BLaER1 treated with 17β-estradiol and CSF1 and Interleukin-3, amounts not matched to agents 10 nM and 100 nM (cell line): Measurements from ENCODE around the gene FGF23.
A peak's percentile ranks its signal among the peaks of the same experiment; 100 is the strongest.

ENCODE experiments used
- H3K27ac ChIP-seq, 11 experiments: shearing (Covaris generic); formaldehyde crosslinking; 2 replicates each; pipeline ENCODE4 v1.8.1; 2022
- H3K27me3 ChIP-seq, 11 experiments: shearing (Covaris generic); formaldehyde crosslinking; 2 replicates each; pipeline ENCODE4 v1.8.1; 2022
- H3K36me3 ChIP-seq, 11 experiments: shearing (Covaris generic); formaldehyde crosslinking; 2 replicates each; pipeline ENCODE4 v1.8.1; 2022
- H3K4me1 ChIP-seq, 10 experiments: shearing (Covaris generic); formaldehyde crosslinking; 2 replicates each; pipeline ENCODE4 v1.8.1; 2022
- H3K4me2 ChIP-seq, 11 experiments: shearing (Covaris generic); formaldehyde crosslinking; 2 replicates each; pipeline ENCODE4 v1.8.1; 2022
- H3K4me3 ChIP-seq, 10 experiments: shearing (Covaris generic); formaldehyde crosslinking; 2 replicates each; pipeline ENCODE4 v1.8.1; 2022
- H3K9ac ChIP-seq, 11 experiments: shearing (Covaris generic); formaldehyde crosslinking; 2 replicates each; pipeline ENCODE4 v1.8.1; 2022
- H3K9me3 ChIP-seq, 11 experiments: shearing (Covaris generic); formaldehyde crosslinking; replicated peaks in 1 of 11; 2 replicates each; pipeline ENCODE4 v1.8.1; 2022
- H4K20me1 ChIP-seq, 11 experiments: shearing (Covaris generic); formaldehyde crosslinking; 2 replicates each; pipeline ENCODE4 v1.8.1; 2022
- Cebpa-rat ChIP-seq, 11 experiments: shearing (Covaris generic); IDR thresholded peaks; 2 replicates each; pipeline ENCODE4 v1.8.1; 2022

The FGF23 gene

DNA sequence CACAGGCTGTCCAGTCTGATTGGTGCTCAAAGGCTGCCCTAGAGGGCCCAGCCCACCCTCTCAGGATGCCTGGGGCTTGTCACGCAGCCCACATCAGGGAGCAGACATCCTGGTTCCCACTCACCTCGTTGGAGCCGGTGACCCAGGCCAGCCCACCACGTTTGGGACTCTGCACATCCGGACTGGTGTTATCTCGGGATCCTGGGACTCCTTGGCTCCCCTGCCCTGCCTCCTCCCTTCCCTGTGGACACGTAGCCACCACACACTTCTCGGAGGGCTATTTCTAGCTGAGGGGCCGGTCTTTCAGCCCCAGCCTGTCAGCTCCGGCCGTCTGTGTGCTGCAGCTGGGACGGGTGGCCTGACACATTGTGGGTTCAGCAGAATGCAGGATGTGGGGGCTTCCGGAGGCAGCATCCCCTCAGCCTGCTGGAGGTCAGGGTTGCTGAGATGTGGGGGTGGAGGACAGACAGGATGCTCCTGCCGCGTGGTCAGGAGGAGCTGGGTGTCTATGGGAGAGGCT lies 12.8 kb upstream of the FGF23 start:
- Histone ChIP-seq H4K20me1 (no peaks in the 10 kb centered on the region), H3K27ac (peak overlapping the region in 9 of 11 experiments; percentile 52 to 78 (median 74); a peak in 17 of 22 replicates), H3K36me3 (no peaks in the 10 kb centered on the region), H3K9me3 (no peaks in the 10 kb centered on the region), H3K4me2 (peak overlapping the region; percentile 68 to 94 (median 85)), H3K4me1 (peaks cover 14 to 53% (median 39%) of the 10 kb centered on the region in 10 experiments), H3K27me3 (no peaks in the 10 kb centered on the region), H3K4me3 (peak overlapping the region in 8 of 10 experiments; percentile 9 to 57 (median 39); a peak in 10 of 20 replicates), H3K9ac (peak overlapping the region in 9 of 11 experiments; percentile 36 to 72 (median 69); a peak in 17 of 22 replicates)
- no peak for TF ChIP-seq Cebpa-rat (IDR thresholded peaks at IDR 0.05)

DNA sequence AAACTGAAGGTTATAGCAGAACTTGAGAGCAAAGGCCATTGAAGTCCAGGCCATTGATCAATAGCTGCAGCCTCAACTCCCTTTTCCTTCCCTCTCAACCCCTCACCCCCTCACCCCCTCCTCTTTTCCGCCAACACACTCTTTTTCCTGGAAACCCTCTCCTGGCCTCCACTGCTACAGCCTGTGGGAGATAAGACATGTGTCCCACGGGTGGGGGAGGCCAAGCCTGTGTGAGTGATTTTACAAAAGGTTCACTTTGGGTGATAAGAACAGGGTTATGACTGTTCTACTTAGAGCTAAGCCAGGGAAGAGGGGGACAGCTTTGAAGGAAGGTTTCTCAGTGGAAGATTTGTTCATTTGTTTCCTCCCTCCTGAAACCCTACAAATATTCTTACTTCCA lies 9.2 kb upstream of the FGF23 start:
- Histone ChIP-seq H3K4me1 (peaks cover 14 to 51% (median 40%) of the 10 kb centered on the region in 10 experiments), H3K9ac (no peak overlapping the region), H3K4me2 (peak overlapping the region in 2 of 11 experiments; percentile 10 to 12; a peak in 2 of 22 replicates), H3K9me3 (no peaks in the 10 kb centered on the region), H3K27ac (no peak overlapping the region; a peak in 1 of 22 replicates), H3K27me3 (no peaks in the 10 kb centered on the region), H4K20me1 (no peaks in the 10 kb centered on the region), H3K4me3 (no peak overlapping the region), H3K36me3 (no peaks in the 10 kb centered on the region)
- no peak for TF ChIP-seq Cebpa-rat (IDR thresholded peaks at IDR 0.05)

DNA sequence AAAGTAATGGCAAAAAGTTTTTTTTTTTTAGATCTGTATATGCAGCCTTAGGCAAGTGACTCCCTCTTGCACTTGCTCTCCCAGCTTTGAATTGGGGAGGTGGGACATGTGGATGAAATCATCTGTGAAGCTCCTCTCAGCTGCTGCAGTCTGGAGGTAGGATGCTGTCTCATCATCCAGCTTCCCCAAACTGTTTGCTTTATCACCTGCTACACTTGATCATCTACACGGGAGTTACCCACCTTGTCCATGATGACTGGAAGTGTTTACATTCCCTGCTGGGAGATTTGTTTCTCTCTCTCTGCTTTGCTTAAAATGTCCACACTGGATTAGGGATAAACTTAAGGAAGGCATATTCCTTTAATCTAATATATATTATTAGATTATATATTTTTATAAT lies 8.5 kb upstream of the FGF23 start:
- Histone ChIP-seq H4K20me1 (no peaks in the 10 kb centered on the region), H3K27me3 (no peaks in the 10 kb centered on the region), H3K9me3 (no peaks in the 10 kb centered on the region), H3K27ac (no peak overlapping the region), H3K9ac (no peak overlapping the region), H3K36me3 (no peaks in the 10 kb centered on the region), H3K4me1 (peaks cover 10 to 52% (median 38%) of the 10 kb centered on the region in 10 experiments), H3K4me3 (no peak overlapping the region), H3K4me2 (no peak overlapping the region)
- TF ChIP-seq Cebpa-rat (IDR thresholded peaks at IDR 0.05) = no peak

GRCh38 chr12:4387607-4388006 lies 8.1 kb upstream of the FGF23 start:
- H3K36me3 ChIP-seq = no peaks in the 10 kb centered on the region
- TF ChIP-seq Cebpa-rat (IDR thresholded peaks at IDR 0.05) = no peak
- no peak overlapping the region for H3K27ac ChIP-seq
- no peak overlapping the region for H3K9ac ChIP-seq
- H3K4me1 ChIP-seq = peaks cover 6 to 48% (median 33%) of the 10 kb centered on the region in 10 experiments
- H3K4me3 ChIP-seq = no peak overlapping the region
- H3K4me2 ChIP-seq = no peak overlapping the region
- no peaks in the 10 kb centered on the region for H3K9me3 ChIP-seq
- H4K20me1 ChIP-seq = no peaks in the 10 kb centered on the region
- H3K27me3 ChIP-seq = no peaks in the 10 kb centered on the region

- no peaks in the 10 kb centered on the region for H4K20me1 ChIP-seq
- H3K4me2 ChIP-seq = no peak overlapping the region
- no peak overlapping the region for H3K4me3 ChIP-seq
- no peak overlapping the region for H3K27ac ChIP-seq
- H3K27me3 ChIP-seq = no peaks in the 10 kb centered on the region
- peaks cover 0 to 40% (median 25%) of the 10 kb centered on the region in 10 experiments; a peak in 18 of 20 replicates for H3K4me1 ChIP-seq
- no peak overlapping the region for H3K9ac ChIP-seq
- no peak for TF ChIP-seq Cebpa-rat (IDR thresholded peaks at IDR 0.05)
- H3K9me3 ChIP-seq = no peaks in the 10 kb centered on the region
- no peaks in the 10 kb centered on the region for H3K36me3 ChIP-seq
Measured at GRCh38 chr12:4386801-4387200, 7.3 kb upstream of the FGF23 start.

- Histone ChIP-seq H3K4me1 (peaks cover 0 to 12% (median 2%) of the 10 kb centered on the region in 10 experiments; a peak in 8 of 20 replicates), H4K20me1 (no peaks in the 10 kb centered on the region), H3K4me3 (no peak overlapping the region), H3K27ac (no peak overlapping the region), H3K4me2 (peak overlapping the region in 1 of 11 experiments; percentile 44; a peak in 1 of 22 replicates), H3K27me3 (no peaks in the 10 kb centered on the region), H3K9me3 (no peaks in the 10 kb centered on the region), H3K36me3 (no peaks in the 10 kb centered on the region), H3K9ac (no peak overlapping the region)
- TF ChIP-seq Cebpa-rat (IDR thresholded peaks at IDR 0.05) = no peak
Measured at GRCh38 chr12:4383304-4383865, 3.9 kb upstream of the FGF23 start.

DNA sequence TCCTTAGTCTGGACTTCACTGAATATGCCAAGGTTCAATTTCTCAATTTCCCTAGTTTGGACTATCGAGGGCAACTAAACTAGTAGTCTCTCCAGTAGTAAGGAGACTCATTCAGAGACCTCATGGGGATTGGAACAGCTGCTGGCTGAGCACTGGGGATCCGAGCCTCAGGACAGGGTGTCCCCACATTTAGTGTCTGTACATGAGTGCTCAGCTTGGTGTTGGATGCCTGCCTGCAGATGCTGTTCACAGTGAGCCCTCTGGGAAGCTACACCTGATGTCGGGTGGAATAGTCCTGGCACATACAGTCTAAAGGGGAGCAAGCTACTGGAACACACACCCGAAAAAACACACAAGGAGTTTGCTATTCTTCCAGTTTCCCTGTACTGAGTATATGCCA lies 820 bp upstream of the FGF23 start:
- Histone ChIP-seq H4K20me1 (no peaks in the 10 kb centered on the region), H3K9me3 (no peaks in the 10 kb centered on the region), H3K4me2 (no peak overlapping the region), H3K4me1 (peaks cover 0 to 10% (median 2%) of the 10 kb centered on the region in 10 experiments; a peak in 8 of 20 replicates), H3K27me3 (no peaks in the 10 kb centered on the region), H3K36me3 (no peaks in the 10 kb centered on the region), H3K9ac (no peak overlapping the region), H3K4me3 (no peak overlapping the region), H3K27ac (no peak overlapping the region)
- no peak for TF ChIP-seq Cebpa-rat (IDR thresholded peaks at IDR 0.05)

DNA sequence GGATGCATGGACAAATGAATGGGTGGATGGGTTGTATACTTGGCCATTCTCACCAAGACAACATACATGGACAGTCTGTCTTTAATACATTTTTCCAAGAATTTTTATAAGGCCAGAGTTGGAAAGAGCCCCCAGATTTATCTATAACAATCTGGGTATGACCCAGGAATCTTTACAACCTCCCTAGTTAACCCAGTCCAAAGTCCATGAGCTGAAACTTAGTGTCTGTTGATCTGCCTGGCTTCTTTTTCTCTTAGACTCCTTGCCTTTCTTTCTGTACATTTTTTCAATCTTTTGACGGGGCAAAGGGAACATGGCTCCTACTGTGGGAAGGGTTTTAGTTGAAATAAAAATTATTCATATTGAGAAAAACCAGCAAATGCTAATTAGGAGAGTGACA lies 740 bp downstream of the FGF23 start:
- no peak overlapping the region for H3K4me2 ChIP-seq
- no peak overlapping the region for H3K9ac ChIP-seq
- no peak for TF ChIP-seq Cebpa-rat (IDR thresholded peaks at IDR 0.05)
- no peak overlapping the region for H3K4me3 ChIP-seq
- H3K27ac ChIP-seq = no peak overlapping the region
- peaks cover 0 to 8% (median 2%) of the 10 kb centered on the region in 10 experiments; a peak in 8 of 20 replicates for H3K4me1 ChIP-seq
- H4K20me1 ChIP-seq = no peaks in the 10 kb centered on the region
- H3K27me3 ChIP-seq = no peaks in the 10 kb centered on the region
- H3K36me3 ChIP-seq = no peaks in the 10 kb centered on the region
- H3K9me3 ChIP-seq = no peaks in the 10 kb centered on the region

DNA sequence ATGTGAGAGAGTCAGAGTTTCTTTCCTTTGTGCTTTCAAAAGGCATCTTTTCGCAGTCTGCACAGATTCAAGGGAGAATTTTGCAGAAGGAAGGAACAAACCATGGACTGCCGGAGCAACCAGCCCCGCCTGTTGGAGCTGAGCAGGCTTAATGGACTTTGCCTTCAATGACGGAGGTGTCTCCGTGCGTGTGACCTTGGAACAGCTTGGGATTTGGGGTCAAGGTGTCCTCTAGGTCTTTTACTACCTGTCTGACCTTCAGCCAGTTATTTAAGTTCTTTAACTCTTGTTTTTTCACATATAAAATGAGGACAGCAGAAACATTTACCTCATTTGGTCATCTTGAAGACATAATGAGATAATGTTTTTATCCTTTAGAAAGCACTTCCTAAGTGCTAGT lies 4.1 kb downstream of the FGF23 start:
- H3K4me2 ChIP-seq = no peak overlapping the region
- H3K4me3 ChIP-seq = no peak overlapping the region
- H3K27me3 ChIP-seq = no peaks in the 10 kb centered on the region
- no peaks in the 10 kb centered on the region; a peak in 1 of 22 replicates for H3K9me3 ChIP-seq
- no peaks in the 10 kb centered on the region for H4K20me1 ChIP-seq
- no peak overlapping the region for H3K27ac ChIP-seq
- no peak for TF ChIP-seq Cebpa-rat (IDR thresholded peaks at IDR 0.05)
- H3K36me3 ChIP-seq = no peaks in the 10 kb centered on the region
- no peak overlapping the region for H3K9ac ChIP-seq
- peaks cover 0 to 4% (median 0%) of the 10 kb centered on the region in 10 experiments; a peak in 4 of 20 replicates for H3K4me1 ChIP-seq

DNA sequence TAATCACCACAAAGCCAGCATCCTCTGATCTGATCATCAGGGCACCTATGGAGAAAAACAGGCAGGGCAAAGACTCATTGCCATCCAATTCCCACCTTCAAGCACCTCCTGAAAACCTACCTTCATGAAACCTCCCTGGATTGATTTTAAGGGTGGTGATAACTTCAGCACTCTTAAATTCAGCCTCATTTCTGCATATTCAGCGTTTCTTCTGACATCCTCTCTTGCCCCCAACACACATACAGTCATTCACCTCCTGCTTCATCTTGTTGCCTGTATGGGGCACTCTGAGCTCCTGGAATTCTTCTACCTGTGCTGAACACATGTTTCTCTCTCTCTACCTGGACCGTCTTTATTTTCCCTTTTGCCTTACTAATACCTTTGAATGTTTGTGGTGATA lies 6.9 kb downstream of the FGF23 start:
- Histone ChIP-seq H3K27ac (no peak overlapping the region), H3K4me3 (no peak overlapping the region), H3K27me3 (no peaks in the 10 kb centered on the region), H3K4me1 (no peaks in the 10 kb centered on the region), H3K9me3 (no peaks in the 10 kb centered on the region; a peak in 1 of 22 replicates), H3K4me2 (no peak overlapping the region), H4K20me1 (no peaks in the 10 kb centered on the region), H3K9ac (no peak overlapping the region), H3K36me3 (no peaks in the 10 kb centered on the region)
- no peak for TF ChIP-seq Cebpa-rat (IDR thresholded peaks at IDR 0.05)
